Sigmoid colon (tissue), 7 donors: ENCODE measurements around the gene UTP25. TPM values are rescaled to one million over a fixed set of nuclear protein-coding genes. Genes with fewer than 3 reads are reported as not detected.
"Not testable (repeated sequence)": the region's sequence is repeated elsewhere in the genome, so short reads cannot be mapped to it uniquely, and the experiment has no call there.

Experiments used
- DNase-seq: peaks from one replicate; pipeline ENCODE4 v3.0.0-alpha.2; 2019
- H3K27ac ChIP-seq, 4 donors: fragments of 200-600 bp; sonication (generic); one replicate each; pipeline ENCODE4 v1.5.1; 2016 to 2019; ENCODE audit warnings: mild to moderate bottlenecking in 1 of 4
- H3K27me3 ChIP-seq, 3 donors: fragments of 200-600 bp; sonication (generic); one replicate each; pipeline ENCODE4 v1.5.1; 2019; ENCODE audit warnings: mild to moderate bottlenecking in 1 of 3
- H3K36me3 ChIP-seq, 4 donors: fragments of 200-600 bp; sonication (generic); one replicate each; pipeline ENCODE4 v1.5.1; 2016 to 2019
- H3K4me1 ChIP-seq, 4 donors: fragments of 200-600 bp; sonication (generic); one replicate each; pipeline ENCODE4 v1.5.1; 2017 to 2019
- H3K4me3 ChIP-seq, 4 donors: fragments of 200-600 bp; sonication (generic); one replicate each; pipeline ENCODE4 v1.5.1; 2017 to 2019; ENCODE audit warnings: mild to moderate bottlenecking in 2 of 4, moderate library complexity in 1 of 4
- H3K9me3 ChIP-seq, 4 donors: fragments of 200-600 bp in 3 of 4; sonication (generic) in 3 of 4; one replicate each; pipeline versions ENCODE4 v1.5.1 to v1.6.1; 2013 to 2019
- EP300 ChIP-seq, 4 donors: sonication (generic); formaldehyde crosslinking; IDR thresholded peaks; one replicate each; pipeline ENCODE4 v1.6.1; 2017; ENCODE audit warnings: antibody characterized with exemption in 4 of 4
- POLR2A ChIP-seq, 2 donors: fragments of 450-650 bp; IDR thresholded peaks; one replicate each; pipeline ENCODE4 v1.6.1; 2016; ENCODE audit warnings: antibody characterized with exemption in 2 of 2, mild to moderate bottlenecking in 2 of 2, moderate library complexity in 2 of 2
- POLR2AphosphoS5 ChIP-seq, 4 donors: sonication (generic); formaldehyde crosslinking; IDR thresholded peaks; one replicate each; pipeline ENCODE4 v1.6.1; 2017; ENCODE audit warnings: antibody characterized with exemption in 4 of 4
- WGBS, 2 donors: extraction: QIAGEN DNeasy Blood & Tissue Kit; methylation state at CpG; one replicate each; pipeline ENCODE4 v1.1.7; 2013; 5-methylcytosine and 5-hydroxymethylcytosine counted together
- intact Hi-C: fragments of 100-400 bp; cut with DNase I; formaldehyde crosslinking; loops from one replicate; pipeline ENCODE4 v1.15.1; 2023
- polyA plus RNA-seq, 3 donors: library from polyadenylated mRNA; stranded (reverse); fragments of 200-250 nt; gene quantifications; one replicate each; pipeline ENCODE4 v1.2.3, GENCODE V29; 2013
- total RNA-seq, 4 donors: library from RNA; depleted of rRNA; stranded (reverse); fragments of >200 nt; gene quantifications; one replicate each; pipeline ENCODE4 v1.1.0, GENCODE V29; 2016
- TF ChIP-seq, protein P1 (sequence below), 4 experiments: fragments of 450-650 bp in 3 of 4; fragments of 200-600 bp in 1 of 4; IDR thresholded peaks; one replicate each; pipeline ENCODE4 v1.5.1; 2016 to 2019; ENCODE audit warnings: antibody characterized with exemption in 4 of 4, mild to moderate bottlenecking in 3 of 4, moderate library complexity in 2 of 4
- donor health status: healthy with polysubstance abuse.
- donor health status: Bipolar disorder and iron deficiency.
- donor health status: healthy.

The UTP25 gene
- total and polyA plus RNA-seq, 7 donors: 1.2 to 8.6 (median 5.7) TPM

DNA sequence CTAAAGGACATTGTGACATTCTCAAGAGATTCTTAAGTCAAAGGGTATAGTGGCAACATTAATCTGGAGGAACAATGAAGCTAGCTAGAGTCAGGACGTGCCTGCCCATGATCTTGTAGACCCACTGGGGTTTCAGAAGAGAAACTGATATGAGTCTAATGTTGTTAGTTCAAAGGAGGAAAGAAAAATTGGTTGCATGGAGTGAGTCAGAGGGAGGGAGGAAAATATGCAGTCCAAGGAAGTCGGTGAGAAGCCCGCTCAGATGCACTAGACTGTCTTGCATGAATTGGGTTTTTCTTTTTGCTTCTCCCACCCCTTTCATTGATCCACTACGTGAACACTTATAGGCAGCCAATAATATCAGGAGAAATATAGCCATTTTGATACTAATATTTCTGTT is 56.5 kb downstream of the UTP25 start:
- Histone ChIP-seq H3K4me3 (no peak overlapping the region), H3K9me3 (no peaks in the 10 kb centered on the region), H3K27me3 (no peaks in the 10 kb centered on the region), H3K4me1 (peaks cover 0 to 10% (median 5%) of the 10 kb centered on the region in 4 donors), H3K27ac (peak overlapping the region in 1 of 4 donors; percentile 41), H3K36me3 (no peaks in the 10 kb centered on the region)
- DNase-seq: no peak
- TF ChIP-seq EP300 (IDR thresholded peaks at IDR 0.05) (no peak), POLR2A (IDR thresholded peaks at IDR 0.05) (no peak), POLR2AphosphoS5 (IDR thresholded peaks at IDR 0.05) (no peak)
- TF ChIP-seq, protein P1, sequence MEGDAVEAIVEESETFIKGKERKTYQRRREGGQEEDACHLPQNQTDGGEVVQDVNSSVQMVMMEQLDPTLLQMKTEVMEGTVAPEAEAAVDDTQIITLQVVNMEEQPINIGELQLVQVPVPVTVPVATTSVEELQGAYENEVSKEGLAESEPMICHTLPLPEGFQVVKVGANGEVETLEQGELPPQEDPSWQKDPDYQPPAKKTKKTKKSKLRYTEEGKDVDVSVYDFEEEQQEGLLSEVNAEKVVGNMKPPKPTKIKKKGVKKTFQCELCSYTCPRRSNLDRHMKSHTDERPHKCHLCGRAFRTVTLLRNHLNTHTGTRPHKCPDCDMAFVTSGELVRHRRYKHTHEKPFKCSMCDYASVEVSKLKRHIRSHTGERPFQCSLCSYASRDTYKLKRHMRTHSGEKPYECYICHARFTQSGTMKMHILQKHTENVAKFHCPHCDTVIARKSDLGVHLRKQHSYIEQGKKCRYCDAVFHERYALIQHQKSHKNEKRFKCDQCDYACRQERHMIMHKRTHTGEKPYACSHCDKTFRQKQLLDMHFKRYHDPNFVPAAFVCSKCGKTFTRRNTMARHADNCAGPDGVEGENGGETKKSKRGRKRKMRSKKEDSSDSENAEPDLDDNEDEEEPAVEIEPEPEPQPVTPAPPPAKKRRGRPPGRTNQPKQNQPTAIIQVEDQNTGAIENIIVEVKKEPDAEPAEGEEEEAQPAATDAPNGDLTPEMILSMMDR (IDR thresholded peaks at IDR 0.05): no peak
- intact Hi-C loops: no loop called here
- WGBS, 2 donors: 63 to 81% methylated on average over 4 of the region's 4 CpGs

DNA sequence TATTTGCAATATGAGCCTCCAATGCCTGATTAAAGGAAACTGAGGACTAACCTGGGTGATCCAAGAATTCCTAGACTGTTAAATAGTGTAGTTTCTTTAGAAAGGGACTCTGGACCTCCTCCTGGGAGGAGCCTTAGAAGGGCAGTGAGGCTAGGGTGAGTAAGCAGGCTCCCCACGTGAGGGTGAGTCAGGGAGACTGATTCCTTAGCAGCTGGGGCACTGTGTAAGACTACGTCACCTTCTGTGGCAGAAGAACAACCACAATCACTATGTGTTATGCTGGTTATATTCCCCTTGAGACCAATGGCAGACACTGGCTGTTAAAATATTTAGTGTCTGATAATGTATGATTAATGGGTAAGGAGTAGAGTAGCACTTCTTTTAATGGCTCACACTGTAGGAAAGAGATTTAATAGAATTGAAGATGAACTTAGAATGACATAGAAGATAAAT is 56.9 kb downstream of the UTP25 start:
- H3K4me3 ChIP-seq: no peak overlapping the region
- peak; percentile 71 for DNase-seq
- intact Hi-C loops: no loop called here
- no peaks in the 10 kb centered on the region for H3K36me3 ChIP-seq
- TF ChIP-seq POLR2AphosphoS5 (IDR thresholded peaks at IDR 0.05) (peak in 3 of 4 donors; percentile 9 to 70 (median 13)), POLR2A (IDR thresholded peaks at IDR 0.05) (no peak)
- peak overlapping the region in 1 of 4 donors; percentile 41 for H3K27ac ChIP-seq
- peaks cover 0 to 10% (median 5%) of the 10 kb centered on the region in 4 donors for H3K4me1 ChIP-seq
- no peaks in the 10 kb centered on the region for H3K27me3 ChIP-seq
- WGBS, 2 donors: 8 to 22% methylated on average over 2 of the region's 2 CpGs
- no peaks in the 10 kb centered on the region for H3K9me3 ChIP-seq

DNA sequence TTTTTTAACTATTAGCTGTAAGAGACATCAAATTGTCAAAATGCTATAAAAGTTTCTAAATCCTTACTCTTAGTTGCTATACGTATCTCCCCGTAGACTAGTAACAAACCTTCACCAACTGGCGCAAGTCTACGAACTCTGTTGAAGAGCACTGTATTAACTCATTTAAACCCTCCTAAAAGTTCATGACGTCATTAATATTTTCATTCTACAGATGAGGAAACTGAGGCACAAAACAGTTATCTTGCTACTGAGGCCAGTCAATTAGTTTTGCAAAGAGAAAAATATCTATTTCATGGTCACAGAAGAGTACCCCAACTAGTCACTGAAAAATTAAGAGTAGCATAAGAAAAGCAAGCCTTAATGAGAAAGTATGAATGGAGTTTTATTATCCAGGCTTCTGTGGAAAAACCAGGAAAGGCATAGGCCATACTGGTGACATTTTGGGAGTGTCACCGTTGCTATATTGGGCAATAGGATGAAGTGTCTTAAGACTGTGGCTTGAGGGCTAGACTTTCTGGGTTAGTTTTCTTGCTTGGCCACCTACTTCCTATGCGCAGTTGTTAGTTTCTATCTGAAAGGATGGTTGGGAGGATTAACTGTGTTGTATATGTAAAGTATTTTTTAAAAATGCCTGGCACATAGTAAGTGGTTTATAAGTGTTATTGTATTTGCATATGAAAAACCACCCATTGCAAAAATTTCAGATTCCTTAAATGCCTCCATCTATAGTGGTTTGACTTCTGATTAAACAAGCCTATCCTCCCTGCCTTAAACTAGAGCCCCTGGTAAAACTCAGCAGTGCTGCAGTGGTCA is 57.8 kb downstream of the UTP25 start:
- WGBS, 2 donors: 87 to 91% methylated on average over 7 of the region's 7 CpGs
- H3K4me1 ChIP-seq: peaks cover 0 to 10% (median 5%) of the 10 kb centered on the region in 4 donors
- no peak overlapping the region for H3K4me3 ChIP-seq
- TF ChIP-seq, protein P1 (IDR thresholded peaks at IDR 0.05): no peak
- TF ChIP-seq POLR2A (IDR thresholded peaks at IDR 0.05) (no peak), POLR2AphosphoS5 (IDR thresholded peaks at IDR 0.05) (no peak), EP300 (IDR thresholded peaks at IDR 0.05) (no peak)
- H3K27ac ChIP-seq: no peak overlapping the region
- intact Hi-C loops: no loop called here
- DNase-seq: no peak
- no peaks in the 10 kb centered on the region for H3K27me3 ChIP-seq
- H3K9me3 ChIP-seq: no peaks in the 10 kb centered on the region
- H3K36me3 ChIP-seq: no peaks in the 10 kb centered on the region

DNA sequence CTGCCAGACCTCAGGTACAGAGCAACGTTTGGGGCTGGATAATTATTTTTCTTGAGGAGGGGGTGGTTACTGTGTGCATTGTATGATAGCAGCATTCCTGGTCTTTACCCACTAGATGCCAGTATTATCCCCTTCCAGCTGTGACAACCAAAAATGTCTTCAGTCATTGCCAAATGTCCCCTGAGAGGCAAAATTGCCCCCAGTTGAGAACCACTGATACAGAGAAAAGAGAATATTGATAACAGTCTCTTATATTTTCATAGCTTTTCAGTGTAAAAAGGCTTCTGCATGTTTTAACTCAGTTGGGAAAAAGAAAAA is 58.4 kb downstream of the UTP25 start:
- DNase-seq: no peak
- intact Hi-C loops: no loop called here
- H3K4me3 ChIP-seq: no peak overlapping the region
- H3K36me3 ChIP-seq: no peaks in the 10 kb centered on the region
- H3K27ac ChIP-seq: no peak overlapping the region
- H3K4me1 ChIP-seq: peaks cover 0 to 10% (median 5%) of the 10 kb centered on the region in 4 donors
- H3K9me3 ChIP-seq: no peaks in the 10 kb centered on the region
- TF ChIP-seq POLR2AphosphoS5 (IDR thresholded peaks at IDR 0.05) (no peak), EP300 (IDR thresholded peaks at IDR 0.05) (no peak), POLR2A (IDR thresholded peaks at IDR 0.05) (no peak)
- TF ChIP-seq, protein P1 (IDR thresholded peaks at IDR 0.05): no peak
- 11 to 27% methylated on average over 1 of the region's 1 CpG for WGBS, 2 donors
- H3K27me3 ChIP-seq: no peaks in the 10 kb centered on the region

DNA sequence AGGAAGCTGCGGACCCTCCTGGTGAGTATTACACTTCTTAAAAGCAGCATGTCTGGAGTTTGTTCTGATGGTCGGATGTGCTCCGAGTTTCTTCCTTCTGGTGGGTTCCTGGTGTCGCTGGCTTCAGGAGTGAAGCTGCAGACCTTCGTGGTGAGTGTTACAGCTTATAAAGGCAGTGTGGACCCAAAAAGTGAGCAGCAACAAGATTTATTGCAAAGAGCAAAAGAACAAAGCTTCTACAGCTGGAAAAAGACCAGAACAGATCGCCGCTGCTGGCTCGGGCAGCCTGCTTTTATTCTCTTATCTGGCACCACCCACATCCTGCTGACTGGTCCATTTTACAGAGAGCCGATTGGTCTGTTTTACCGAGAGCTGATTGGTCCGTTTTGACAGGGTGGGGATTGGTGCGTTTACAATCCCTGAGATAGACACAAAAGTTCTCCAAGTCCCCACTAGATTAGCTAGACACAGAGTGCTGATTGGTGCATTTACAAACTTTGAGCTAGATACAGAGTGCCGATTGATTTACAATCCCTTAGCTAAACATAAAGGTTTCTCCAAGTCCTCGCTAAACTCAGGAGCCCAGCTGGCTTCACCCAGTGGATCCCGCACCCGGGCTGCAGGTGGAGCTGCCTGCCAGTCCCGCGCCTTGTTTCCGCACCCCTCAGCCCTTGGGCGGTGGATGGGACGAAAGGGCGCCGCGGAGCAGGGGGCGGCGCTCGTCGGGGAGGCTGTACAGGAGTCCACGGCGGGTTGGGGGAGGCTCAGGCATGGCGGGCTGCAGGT is 60.7 kb downstream of the UTP25 start:
- WGBS, 2 donors: 89 to 92% methylated on average over 31 of the region's 31 CpGs
- H3K36me3 ChIP-seq, intact Hi-C loops, H3K4me3 ChIP-seq, H3K27ac ChIP-seq, H3K9me3 ChIP-seq, H3K27me3 ChIP-seq, DNase-seq: not testable (repeated sequence)
- peaks cover 0 to 10% (median 5%) of the 10 kb centered on the region in 4 donors for H3K4me1 ChIP-seq
